SK-N-SH (cell line): ENCODE data around the gene ITIH5. TPM values are rescaled to one million over a fixed set of nuclear protein-coding genes. Genes with fewer than 3 reads are reported as not detected.

Experiments used
- CTCF ChIA-PET: fragments of 300-600, 350-600 bp; formaldehyde crosslinking; extraction: SDS; loops from one replicate; lab custom pipeline; 2021; lab: Yijun Ruan, JAX
- POLR2A ChIA-PET: fragments of 350-600 bp; sonication (Branson Sonifier 250); formaldehyde crosslinking; extraction: SDS; loops from one replicate; lab custom pipeline; 2020; ENCODE audit warnings: antibody characterized with exemption, inconsistent platforms; lab: Yijun Ruan, JAX
- DNase-seq: peaks from one replicate; pipeline ENCODE4 v3.0.0; 2012
- H2AFZ ChIP-seq: fragments of 200-600 bp; sonication (generic); 2 replicates; pipeline ENCODE4 v1.8.1; 2016; ENCODE audit warnings: antibody characterized with exemption, mild to moderate bottlenecking, low read depth
- H3F3A ChIP-seq: fragments of 200-600 bp; sonication (generic); replicated peaks from 2 replicates; pipeline ENCODE3; 2016; ENCODE audit warnings: antibody characterized with exemption, mild to moderate bottlenecking; ENCODE audit not compliant: insufficient read depth
- H3K27ac ChIP-seq, 2 experiments: fragments of 200-500 bp in 1 of 2; fragments of 200-600 bp in 1 of 2; sonication (Bioruptor generic) in 1 of 2; sonication (generic), shearing (Covaris generic) in 1 of 2; 2 replicates each; pipeline versions ENCODE4 v1.5.1 to v1.6.1; 2014 to 2016; ENCODE audit warnings: low read depth in 2 of 2, inconsistent platforms in 1 of 2, low read length in 1 of 2, mild to moderate bottlenecking in 1 of 2, mixed read lengths in 1 of 2
- H3K27me3 ChIP-seq: fragments of 200-600 bp; sonication (generic), shearing (Covaris generic); 2 replicates; pipeline ENCODE4 v1.6.1; 2016; ENCODE audit warnings: mixed run types; ENCODE audit not compliant: insufficient read depth
- H3K36me3 ChIP-seq, 2 experiments: fragments of 200-500 bp in 1 of 2; fragments of 200-600 bp in 1 of 2; sonication (Bioruptor generic) in 1 of 2; sonication (generic) in 1 of 2; replicated peaks in 1 of 2; 2 replicates each; pipeline versions ENCODE3 to v1.5.1; 2014 to 2016; ENCODE audit warnings: low read length in 1 of 2, mild to moderate bottlenecking in 1 of 2; ENCODE audit not compliant: insufficient read depth in 2 of 2, control insufficient read depth in 1 of 2
- H3K4me1 ChIP-seq, 2 experiments: fragments of 200-500 bp in 1 of 2; fragments of 200-600 bp in 1 of 2; sonication (Bioruptor generic) in 1 of 2; sonication (generic), shearing (Covaris generic) in 1 of 2; 2 replicates each; pipeline versions ENCODE4 v1.5.1 to v1.6.1; 2014 to 2016; ENCODE audit warnings: low read depth in 1 of 2, low read length in 1 of 2, mixed run types in 1 of 2; ENCODE audit not compliant: insufficient read depth in 2 of 2, control insufficient read depth in 1 of 2
- H3K4me2 ChIP-seq: fragments of 200-600 bp; sonication (generic), shearing (Covaris generic); 2 replicates; pipeline ENCODE4 v1.6.1; 2017; ENCODE audit warnings: mixed run types
- H3K4me3 ChIP-seq, 2 experiments: fragments of 200-500 bp in 1 of 2; fragments of 200-600 bp in 1 of 2; sonication (Bioruptor generic) in 1 of 2; sonication (generic), shearing (Covaris generic) in 1 of 2; 2 replicates each; pipeline versions ENCODE4 v1.5.1 to v1.8.1; 2014 to 2016; ENCODE audit warnings: low read depth in 2 of 2, inconsistent platforms in 1 of 2, low read length in 1 of 2, mild to moderate bottlenecking in 1 of 2, mixed read lengths in 1 of 2, moderate library complexity in 1 of 2
- H3K79me2 ChIP-seq: fragments of 200-600 bp; sonication (generic); 2 replicates; pipeline ENCODE4 v1.8.1; 2017; ENCODE audit warnings: mild to moderate bottlenecking; ENCODE audit not compliant: insufficient read depth
- H3K9ac ChIP-seq: fragments of 200-600 bp; sonication (generic); 2 replicates; pipeline ENCODE4 v1.6.1; 2017; ENCODE audit warnings: mixed run types
- H3K9me2 ChIP-seq: fragments of 200-600 bp; sonication (generic); 2 replicates; pipeline ENCODE4 v1.6.1; 2017; ENCODE audit warnings: mixed run types
- H3K9me3 ChIP-seq: fragments of 200-600 bp; sonication (generic); 2 replicates; pipeline ENCODE4 v1.6.1; 2017; ENCODE audit warnings: mixed run types, mild to moderate bottlenecking, moderate library complexity
- H4K20me1 ChIP-seq: fragments of 200-600 bp; sonication (generic); 2 replicates; pipeline ENCODE4 v1.6.1; 2017; ENCODE audit warnings: mild to moderate bottlenecking, mixed run types; ENCODE audit not compliant: insufficient read depth
- EP300 ChIP-seq, 2 experiments: IDR thresholded peaks; 2 replicates each; pipeline versions ENCODE4 v1.4.0 to v1.6.1; 2012; ENCODE audit warnings: borderline replicate concordance in 1 of 2, low read depth in 1 of 2, low read length in 1 of 2
- EZH2phosphoT487 ChIP-seq: fragments of 200-600 bp; sonication (generic); IDR thresholded peaks from 2 replicates; pipeline ENCODE4 v1.6.1; 2017; ENCODE audit warnings: low read depth, mixed run types, mild to moderate bottlenecking, antibody characterized with exemption, moderate library complexity, borderline replicate concordance
- FOSL2 ChIP-seq: IDR thresholded peaks from 2 replicates; pipeline ENCODE4 v1.4.0; 2012; ENCODE audit warnings: low read depth, mild to moderate bottlenecking, moderate library complexity, borderline replicate concordance
- GABPA ChIP-seq: IDR thresholded peaks from 2 replicates; pipeline ENCODE4 v1.4.0; 2012; ENCODE audit warnings: low read depth, mild to moderate bottlenecking
- GATA2 ChIP-seq: sonication (generic); formaldehyde crosslinking; IDR thresholded peaks from 2 replicates; pipeline ENCODE4 v1.5.0; 2020; ENCODE audit warnings: mild to moderate bottlenecking, missing genetic modification reagents
- MAX ChIP-seq: IDR thresholded peaks from 2 replicates; pipeline ENCODE4 v1.4.0; 2012; ENCODE audit warnings: low read depth
- MEF2A ChIP-seq: IDR thresholded peaks from 2 replicates; pipeline ENCODE4 v1.4.0; 2012; ENCODE audit warnings: low read depth, borderline replicate concordance
- POLR2AphosphoS5 ChIP-seq: IDR thresholded peaks from 2 replicates; pipeline ENCODE4 v1.6.1; 2012; ENCODE audit warnings: low read depth, low read length
- RAD21 ChIP-seq: IDR thresholded peaks from 2 replicates; pipeline ENCODE4 v1.6.1; 2012; ENCODE audit warnings: mild to moderate bottlenecking, low read length
- SIN3A ChIP-seq: IDR thresholded peaks from 2 replicates; pipeline ENCODE4 v1.6.1; 2012; ENCODE audit warnings: low read depth, mild to moderate bottlenecking, low read length, moderate library complexity, borderline replicate concordance
- SMC3 ChIP-seq: IDR thresholded peaks from 2 replicates; pipeline ENCODE4 v1.6.1; 2012; ENCODE audit warnings: low read depth, low read length, improper control_type of control experiment
- TAF1 ChIP-seq: IDR thresholded peaks from 2 replicates; pipeline ENCODE4 v1.6.1; 2012; ENCODE audit warnings: low read depth, mild to moderate bottlenecking, low read length, moderate library complexity, borderline replicate concordance
- TCF12 ChIP-seq: IDR thresholded peaks from 2 replicates; pipeline ENCODE4 v1.4.0; 2012
- USF2 ChIP-seq: fragments of 150-350 bp; IDR thresholded peaks from 2 replicates; pipeline ENCODE4 v1.6.1; 2017; ENCODE audit warnings: antibody characterized with exemption, low read length, low read depth, borderline replicate concordance
- WGBS: methylation state at CpG from one replicate; pipeline ENCODE4 v1.1.6; 2017; ENCODE audit warnings: low lambda C conversion rate; 5-methylcytosine and 5-hydroxymethylcytosine counted together
- polyA plus RNA-seq, 3 experiments: library from polyadenylated mRNA; depleted of rRNA; stranded (reverse); fragments of >200 nt; gene quantifications; 2 replicates each; pipeline ENCODE4 v1.2.3, GENCODE V29; 2012
- TF ChIP-seq, protein P1 (sequence below): IDR thresholded peaks from 2 replicates; pipeline ENCODE4 v1.6.1; 2012; ENCODE audit warnings: mild to moderate bottlenecking, low read depth, low read length, moderate library complexity
- TF ChIP-seq, protein P2 (sequence below): fragments of 200-600 bp; sonication (generic); IDR thresholded peaks from 2 replicates; pipeline ENCODE4 v1.6.1; 2017; ENCODE audit warnings: antibody characterized with exemption, mild to moderate bottlenecking, moderate library complexity
- TF ChIP-seq, protein P3 (sequence below): IDR thresholded peaks from 2 replicates; pipeline ENCODE4 v1.4.0; 2012; ENCODE audit warnings: low read depth, borderline replicate concordance

Gene ITIH5
- polyA plus RNA-seq, 1 of the 3 experiments (the other 2 are of a cell fraction) = 0.07 TPM

DNA sequence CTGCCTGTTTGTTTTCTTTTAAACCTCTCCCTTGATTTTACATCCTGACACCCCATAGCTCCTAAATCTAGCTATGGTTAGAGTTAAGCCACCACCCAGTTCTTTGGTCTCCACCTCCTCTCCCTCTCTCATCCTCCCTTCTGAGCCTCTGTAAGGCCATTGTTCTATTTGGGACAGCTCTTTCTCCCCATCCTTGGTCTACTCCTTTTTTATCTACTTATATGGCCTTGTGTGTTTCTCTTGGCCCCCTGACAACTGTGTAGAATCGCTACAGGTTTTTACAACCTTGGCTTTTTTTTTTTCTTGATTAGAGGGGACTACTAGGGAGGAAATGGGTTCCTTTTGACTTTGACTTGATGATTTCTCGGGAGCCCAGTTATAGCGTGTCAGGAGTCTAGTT, 3.4 kb upstream of the ITIH5 start:
- no peak overlapping the region for H3K4me2 ChIP-seq
- TF ChIP-seq FOSL2 (no peak), POLR2AphosphoS5 (no peak), SIN3A (no peak), TAF1 (no peak), TCF12 (no peak), GABPA (no peak), GATA2 (no peak), EZH2phosphoT487 (no peak), USF2 (no peak), EP300 (IDR thresholded peaks at IDR 0.05; ENCODE audit: borderline replicate concordance in 1 of 2, low read depth in 1 of 2, low read length in 1 of 2) (no peak), RAD21 (no peak), MEF2A (no peak), SMC3 (no peak), MAX (no peak)
- TF ChIP-seq, protein P1, sequence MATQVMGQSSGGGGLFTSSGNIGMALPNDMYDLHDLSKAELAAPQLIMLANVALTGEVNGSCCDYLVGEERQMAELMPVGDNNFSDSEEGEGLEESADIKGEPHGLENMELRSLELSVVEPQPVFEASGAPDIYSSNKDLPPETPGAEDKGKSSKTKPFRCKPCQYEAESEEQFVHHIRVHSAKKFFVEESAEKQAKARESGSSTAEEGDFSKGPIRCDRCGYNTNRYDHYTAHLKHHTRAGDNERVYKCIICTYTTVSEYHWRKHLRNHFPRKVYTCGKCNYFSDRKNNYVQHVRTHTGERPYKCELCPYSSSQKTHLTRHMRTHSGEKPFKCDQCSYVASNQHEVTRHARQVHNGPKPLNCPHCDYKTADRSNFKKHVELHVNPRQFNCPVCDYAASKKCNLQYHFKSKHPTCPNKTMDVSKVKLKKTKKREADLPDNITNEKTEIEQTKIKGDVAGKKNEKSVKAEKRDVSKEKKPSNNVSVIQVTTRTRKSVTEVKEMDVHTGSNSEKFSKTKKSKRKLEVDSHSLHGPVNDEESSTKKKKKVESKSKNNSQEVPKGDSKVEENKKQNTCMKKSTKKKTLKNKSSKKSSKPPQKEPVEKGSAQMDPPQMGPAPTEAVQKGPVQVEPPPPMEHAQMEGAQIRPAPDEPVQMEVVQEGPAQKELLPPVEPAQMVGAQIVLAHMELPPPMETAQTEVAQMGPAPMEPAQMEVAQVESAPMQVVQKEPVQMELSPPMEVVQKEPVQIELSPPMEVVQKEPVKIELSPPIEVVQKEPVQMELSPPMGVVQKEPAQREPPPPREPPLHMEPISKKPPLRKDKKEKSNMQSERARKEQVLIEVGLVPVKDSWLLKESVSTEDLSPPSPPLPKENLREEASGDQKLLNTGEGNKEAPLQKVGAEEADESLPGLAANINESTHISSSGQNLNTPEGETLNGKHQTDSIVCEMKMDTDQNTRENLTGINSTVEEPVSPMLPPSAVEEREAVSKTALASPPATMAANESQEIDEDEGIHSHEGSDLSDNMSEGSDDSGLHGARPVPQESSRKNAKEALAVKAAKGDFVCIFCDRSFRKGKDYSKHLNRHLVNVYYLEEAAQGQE = no peak
- TF ChIP-seq, protein P2, sequence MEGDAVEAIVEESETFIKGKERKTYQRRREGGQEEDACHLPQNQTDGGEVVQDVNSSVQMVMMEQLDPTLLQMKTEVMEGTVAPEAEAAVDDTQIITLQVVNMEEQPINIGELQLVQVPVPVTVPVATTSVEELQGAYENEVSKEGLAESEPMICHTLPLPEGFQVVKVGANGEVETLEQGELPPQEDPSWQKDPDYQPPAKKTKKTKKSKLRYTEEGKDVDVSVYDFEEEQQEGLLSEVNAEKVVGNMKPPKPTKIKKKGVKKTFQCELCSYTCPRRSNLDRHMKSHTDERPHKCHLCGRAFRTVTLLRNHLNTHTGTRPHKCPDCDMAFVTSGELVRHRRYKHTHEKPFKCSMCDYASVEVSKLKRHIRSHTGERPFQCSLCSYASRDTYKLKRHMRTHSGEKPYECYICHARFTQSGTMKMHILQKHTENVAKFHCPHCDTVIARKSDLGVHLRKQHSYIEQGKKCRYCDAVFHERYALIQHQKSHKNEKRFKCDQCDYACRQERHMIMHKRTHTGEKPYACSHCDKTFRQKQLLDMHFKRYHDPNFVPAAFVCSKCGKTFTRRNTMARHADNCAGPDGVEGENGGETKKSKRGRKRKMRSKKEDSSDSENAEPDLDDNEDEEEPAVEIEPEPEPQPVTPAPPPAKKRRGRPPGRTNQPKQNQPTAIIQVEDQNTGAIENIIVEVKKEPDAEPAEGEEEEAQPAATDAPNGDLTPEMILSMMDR = no peak
- TF ChIP-seq, protein P3, sequence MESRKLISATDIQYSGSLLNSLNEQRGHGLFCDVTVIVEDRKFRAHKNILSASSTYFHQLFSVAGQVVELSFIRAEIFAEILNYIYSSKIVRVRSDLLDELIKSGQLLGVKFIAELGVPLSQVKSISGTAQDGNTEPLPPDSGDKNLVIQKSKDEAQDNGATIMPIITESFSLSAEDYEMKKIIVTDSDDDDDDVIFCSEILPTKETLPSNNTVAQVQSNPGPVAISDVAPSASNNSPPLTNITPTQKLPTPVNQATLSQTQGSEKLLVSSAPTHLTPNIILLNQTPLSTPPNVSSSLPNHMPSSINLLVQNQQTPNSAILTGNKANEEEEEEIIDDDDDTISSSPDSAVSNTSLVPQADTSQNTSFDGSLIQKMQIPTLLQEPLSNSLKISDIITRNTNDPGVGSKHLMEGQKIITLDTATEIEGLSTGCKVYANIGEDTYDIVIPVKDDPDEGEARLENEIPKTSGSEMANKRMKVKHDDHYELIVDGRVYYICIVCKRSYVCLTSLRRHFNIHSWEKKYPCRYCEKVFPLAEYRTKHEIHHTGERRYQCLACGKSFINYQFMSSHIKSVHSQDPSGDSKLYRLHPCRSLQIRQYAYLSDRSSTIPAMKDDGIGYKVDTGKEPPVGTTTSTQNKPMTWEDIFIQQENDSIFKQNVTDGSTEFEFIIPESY = no peak
- no peaks in the 10 kb centered on the region for H3K79me2 ChIP-seq
- WGBS = 32% methylated on average over 3 of the region's 3 CpGs
- H3K4me1 ChIP-seq = peaks cover 0 to 7% of the 10 kb centered on the region in 2 experiments; a peak in 1 of 4 replicates
- H3K9me2 ChIP-seq = no peaks in the 10 kb centered on the region
- no peak for DNase-seq
- no peak overlapping the region for H3K4me3 ChIP-seq
- no peaks in the 10 kb centered on the region for H3K36me3 ChIP-seq
- peaks cover 16% of the 10 kb centered on the region for H3K27me3 ChIP-seq
- ChIA-PET POLR2A (no interaction called here), CTCF (interaction anchor here (0.6 to 1.9 kb wide), 4 partner anchors 17 to 145 kb away, joined by 3 to 13 read pairs (median 5); no protein-coding TSS in a partner anchor)
- H3K27ac ChIP-seq = no peak overlapping the region
- no peaks in the 10 kb centered on the region for H4K20me1 ChIP-seq
- H3K9me3 ChIP-seq = no peaks in the 10 kb centered on the region
- no peak overlapping the region for H3K9ac ChIP-seq
- H2AFZ ChIP-seq = no peak overlapping the region
- no peaks in the 10 kb centered on the region for H3F3A ChIP-seq
